GM19023 (cell line): ENCODE measurements around the gene IBA57.

ENCODE experiments used
- ATAC-seq: cut with Tn5 transposase; IDR thresholded peaks from one replicate; pipeline ENCODE4 v1.9.1; 2021; ENCODE audit warnings: mild to moderate bottlenecking, moderate library complexity; ENCODE audit not compliant: unreplicated experiment

IBA57 gene

GRCh38 chr1:228165372-228166169 is at the start of gene IBA57:
TSS of gene IBA57 (plus strand) at chr1:228165804. CDS start at chr1:228165817, 13 bp downstream.
- peak; percentile 80 for ATAC-seq

GRCh38 chr1:228117335-228117734 is 48.3 kb upstream of the IBA57 start:
- ATAC-seq = no peak

DNA sequence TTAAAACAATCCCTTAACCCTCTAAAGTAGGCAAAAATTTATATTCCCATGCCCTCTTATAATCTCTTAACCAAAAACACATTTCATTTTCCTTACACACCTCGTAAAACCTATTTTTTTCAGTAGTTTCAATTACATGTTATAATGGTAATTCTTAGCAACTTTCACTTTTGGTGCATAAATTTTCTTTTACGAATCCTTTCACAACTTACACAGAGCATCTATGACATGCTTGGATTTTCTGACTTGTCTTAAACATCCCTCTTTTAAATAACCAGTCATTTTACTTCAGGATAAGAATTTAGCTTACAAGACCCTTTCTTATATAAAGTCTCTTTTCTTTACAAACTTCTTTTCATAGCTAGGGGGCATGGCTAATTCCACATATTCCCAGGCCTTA is 47.6 kb upstream of the IBA57 start:
- ATAC-seq = no peak

DNA sequence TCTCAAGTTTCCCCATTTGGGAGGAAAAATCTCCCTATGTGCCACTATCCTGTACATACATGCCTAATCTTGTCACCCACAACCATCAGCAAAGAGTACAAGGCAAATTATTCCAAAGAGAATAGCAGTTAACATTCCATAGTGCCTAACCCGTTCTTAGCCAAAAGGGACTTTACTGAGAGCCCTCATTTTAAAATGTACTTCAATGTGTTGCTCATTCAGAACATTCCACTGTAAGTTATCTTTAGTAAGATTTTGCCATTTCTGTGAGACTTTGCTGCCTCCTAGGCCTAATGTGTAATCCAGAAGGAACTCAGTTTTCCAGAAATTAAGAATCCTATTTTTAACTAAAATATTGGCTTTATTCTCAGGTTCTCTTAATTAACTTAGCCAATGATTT is 45.3 kb upstream of the IBA57 start:
- no peak for ATAC-seq

GRCh38 chr1:228120857-228121489 is 44.6 kb upstream of the IBA57 start:
- no peak for ATAC-seq

- ATAC-seq = no peak
Measured at GRCh38 chr1:228122921-228123441, 42.6 kb upstream of the IBA57 start.

DNA sequence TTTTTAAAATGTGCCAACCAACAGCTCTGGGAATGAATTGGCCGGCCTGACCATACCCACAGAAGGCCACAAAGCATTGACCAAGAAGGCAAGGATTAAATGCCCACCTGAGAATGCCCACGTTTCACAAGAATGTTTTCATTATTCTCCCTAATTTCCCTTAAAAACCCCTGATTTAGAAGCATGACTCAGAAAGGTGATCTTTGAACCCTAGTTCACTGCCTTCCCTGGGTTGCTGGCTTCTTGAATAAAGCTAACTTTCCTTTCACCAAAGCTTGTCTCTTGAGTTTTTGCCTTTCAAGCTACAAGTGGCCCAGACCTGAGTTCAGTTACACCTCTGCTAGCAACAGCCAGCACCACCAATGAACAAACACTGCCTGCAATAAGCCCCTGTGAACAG is 42.1 kb upstream of the IBA57 start:
- ATAC-seq = no peak

GRCh38 chr1:228125185-228125584 is 40.4 kb upstream of the IBA57 start:
- ATAC-seq = no peak

DNA sequence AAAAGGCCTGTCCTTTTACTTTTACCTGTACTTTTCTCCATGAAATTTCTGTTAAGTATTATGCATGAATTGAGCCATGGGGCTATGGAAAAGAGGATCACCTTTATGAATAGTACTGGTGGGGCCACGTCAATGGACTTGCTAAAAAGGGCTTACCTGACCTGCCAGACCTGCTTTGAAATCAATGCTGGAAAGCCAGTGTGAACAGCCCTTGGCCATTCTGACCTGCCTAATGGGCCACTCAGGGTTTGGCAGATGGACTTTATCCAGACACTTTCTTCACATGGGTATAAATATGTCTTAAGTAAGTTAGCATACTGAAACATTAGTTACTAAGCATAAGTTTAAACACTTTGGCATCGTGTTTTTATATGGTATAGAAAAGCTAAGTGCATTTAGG is 33.8 kb upstream of the IBA57 start:
- no peak for ATAC-seq

DNA sequence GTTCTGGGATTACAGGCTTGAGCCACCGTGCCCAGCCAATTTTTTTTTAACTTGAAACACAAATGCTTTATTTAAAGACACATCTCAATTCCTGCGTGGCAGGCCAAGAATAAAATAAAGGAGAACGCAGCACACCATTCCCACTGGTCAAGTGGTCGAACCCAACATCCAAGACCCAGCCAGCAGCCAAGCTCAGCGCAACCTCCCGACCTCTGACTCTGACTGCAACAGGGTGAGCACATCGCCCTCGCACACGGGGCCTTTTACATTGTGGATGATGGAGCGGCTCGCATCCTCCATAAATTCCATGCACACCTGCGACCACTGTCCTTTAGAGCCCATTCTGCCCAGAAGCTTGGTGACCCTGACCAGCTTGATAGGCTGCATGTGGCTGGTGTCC is 31.0 kb upstream of the IBA57 start:
- no peak for ATAC-seq

- ATAC-seq = no peak
Measured at GRCh38 chr1:228136901-228137300, 28.7 kb upstream of the IBA57 start.

GRCh38 chr1:228139406-228139930 is 26.1 kb upstream of the IBA57 start:
- no peak for ATAC-seq

- peak; percentile 92 for ATAC-seq
Measured at GRCh38 chr1:228139931-228140723, 25.5 kb upstream of the IBA57 start, which contains the start of gene GUK1. TSS of gene GUK1 (plus strand) at chr1:228140279. CDS start at chr1:228140303, 24 bp downstream.

DNA sequence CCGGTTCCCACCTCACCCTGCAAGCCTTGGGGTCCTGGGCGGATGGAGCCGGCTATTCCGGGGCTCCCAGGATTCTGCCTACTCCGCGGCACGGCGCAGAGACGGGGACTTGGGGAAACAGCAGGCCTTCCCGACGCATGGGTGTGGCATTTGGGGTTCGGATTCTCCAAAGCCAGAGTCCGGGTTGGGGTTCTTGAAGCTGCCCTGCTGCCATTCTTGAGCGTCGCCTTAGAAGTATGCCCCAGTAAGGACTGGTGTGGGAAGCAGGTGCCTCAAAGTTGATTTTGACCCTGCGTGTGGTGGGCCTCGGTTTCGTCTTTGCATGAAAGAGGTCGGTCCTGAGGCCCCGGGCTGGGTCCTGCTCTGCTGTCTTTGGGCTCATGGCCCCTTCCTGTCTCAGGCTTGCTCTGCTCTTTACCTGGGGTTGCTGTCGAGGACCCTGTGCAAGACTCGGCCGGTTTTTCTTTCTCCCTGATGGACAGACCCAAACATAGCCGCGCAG is 24.8 kb upstream of the IBA57 start:
- ATAC-seq = no peak

GRCh38 chr1:228141226-228142044 is 24.2 kb upstream of the IBA57 start:
- ATAC-seq = no peak

DNA sequence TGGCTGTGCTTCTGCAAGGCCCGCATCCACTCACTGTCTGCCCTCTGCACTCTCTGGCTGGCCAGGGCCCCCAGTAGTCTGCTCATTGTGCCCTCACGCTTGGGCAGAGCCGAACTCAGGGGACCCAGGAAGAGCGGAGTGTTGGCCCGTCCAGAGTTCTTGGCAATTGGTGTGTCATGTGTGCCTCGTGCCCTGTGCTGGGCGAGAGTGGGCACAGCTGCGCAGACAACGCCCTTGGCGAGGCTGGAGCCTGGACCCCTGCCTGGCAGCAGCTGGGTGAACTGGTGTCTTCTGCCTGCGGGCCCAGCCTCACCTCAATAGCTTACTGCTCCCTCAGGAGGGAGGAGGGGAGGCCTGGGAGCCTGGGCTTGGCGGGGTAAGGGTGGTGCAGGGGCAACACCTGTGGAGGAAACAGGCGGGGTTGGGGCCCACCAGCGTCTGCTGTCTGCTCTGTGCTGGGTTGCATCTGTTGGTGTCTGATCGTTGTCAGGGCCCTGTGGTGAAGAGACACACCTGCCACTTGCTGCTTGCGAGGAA is 23.4 kb upstream of the IBA57 start:
- ATAC-seq = no peak

DNA sequence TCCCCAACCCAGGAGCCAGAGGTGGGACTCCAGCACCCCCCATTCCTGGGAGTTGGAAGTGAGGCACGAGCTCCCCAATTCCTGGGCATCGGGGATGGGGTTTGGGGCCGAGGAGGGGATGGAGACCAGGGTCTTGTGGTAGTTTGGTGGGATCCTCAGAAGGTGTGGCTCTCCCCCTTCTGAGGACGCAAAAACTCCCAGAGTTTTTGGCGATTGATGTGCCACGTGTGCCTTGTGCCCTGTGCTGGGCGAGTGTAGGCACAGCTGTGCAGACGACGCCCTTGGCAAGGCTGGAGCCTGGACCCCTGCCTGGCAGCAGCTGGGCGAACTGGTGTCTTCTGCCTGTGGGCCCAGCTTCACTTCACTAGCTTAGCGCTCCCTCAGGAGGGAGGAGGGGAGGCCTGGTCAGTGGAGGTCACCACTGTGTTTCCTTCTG is 22.9 kb upstream of the IBA57 start:
- ATAC-seq = no peak

DNA sequence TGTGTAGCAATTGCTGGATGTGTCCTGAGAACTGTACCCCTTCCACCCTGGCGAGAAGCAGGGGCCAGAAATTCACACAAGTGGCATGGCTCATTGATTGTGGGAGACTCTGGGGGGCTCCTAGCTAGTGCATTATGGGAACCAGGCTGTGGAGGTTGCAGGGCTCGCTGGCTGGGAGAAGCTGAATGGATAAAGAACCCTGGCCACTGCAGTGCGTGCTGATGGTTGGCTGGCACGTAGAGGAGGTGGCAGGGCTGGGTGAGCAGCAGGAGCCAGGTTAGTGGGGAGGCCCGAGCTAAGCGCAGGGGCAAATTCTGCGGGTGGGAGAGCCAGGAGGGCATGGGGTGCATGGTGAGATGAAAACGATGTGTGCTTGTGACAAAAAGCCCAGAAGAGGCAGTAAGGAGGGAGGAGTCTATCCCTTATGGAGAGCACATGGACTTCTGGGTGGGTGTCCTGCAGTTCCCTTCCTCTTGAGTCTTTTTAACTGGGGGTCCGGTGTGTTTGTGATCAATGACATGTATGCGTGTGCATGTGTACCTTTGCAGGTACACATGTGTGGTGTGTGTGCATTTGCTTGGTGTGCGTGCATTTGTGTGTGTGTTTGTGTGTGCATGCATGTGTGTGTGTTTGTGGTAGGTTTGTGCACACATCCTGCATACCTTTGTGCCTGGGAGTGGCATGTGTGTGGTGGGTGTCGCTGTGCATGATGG is 22.0 kb upstream of the IBA57 start:
- no peak for ATAC-seq
